Lung (tissue), 12 donors: ENCODE measurements around the gene GSE1. TPM values are rescaled to one million over a fixed set of nuclear protein-coding genes. Genes with fewer than 3 reads are reported as not detected.

Source experiments
- ATAC-seq: fragments of 200-7000 bp; cut with Tn5 transposase; one replicate; pipeline ENCODE4 v1.9.1; 2020; ENCODE audit warnings: moderate number of reproducible peaks; ENCODE audit not compliant: insufficient read depth, low FRiP score
- DNase-seq, 3 donors: peaks; one replicate each; pipeline ENCODE4 v3.0.0-alpha.2; 2013 to 2017
- H3K27ac ChIP-seq, 2 donors: one replicate each; pipeline ENCODE4 v1.5.1; 2013; ENCODE audit warnings: mild to moderate bottlenecking in 2 of 2, moderate library complexity in 2 of 2, control low read depth in 1 of 2, inconsistent platforms in 1 of 2, low read depth in 1 of 2, low read length in 1 of 2
- H3K27me3 ChIP-seq, 3 donors: one replicate each; pipeline ENCODE4 v1.5.1; 2013; ENCODE audit warnings: low read length in 2 of 3; ENCODE audit not compliant: control insufficient read depth in 3 of 3, insufficient read depth in 3 of 3
- H3K36me3 ChIP-seq, 4 donors: one replicate each; pipeline ENCODE4 v1.5.1; 2013; ENCODE audit warnings: low read length in 4 of 4, mild to moderate bottlenecking in 1 of 4, moderate library complexity in 1 of 4; ENCODE audit not compliant: control insufficient read depth in 4 of 4, insufficient read depth in 4 of 4
- H3K4me1 ChIP-seq, 5 donors: one replicate each; pipeline ENCODE4 v1.5.1; 2013; ENCODE audit warnings: low read length in 5 of 5, mild to moderate bottlenecking in 2 of 5, moderate library complexity in 1 of 5; ENCODE audit not compliant: control insufficient read depth in 5 of 5, insufficient read depth in 5 of 5
- H3K4me3 ChIP-seq: one replicate; pipeline ENCODE4 v1.5.1; 2013; ENCODE audit warnings: mild to moderate bottlenecking, control low read depth, moderate library complexity
- H3K9ac ChIP-seq, 2 donors: one replicate each; pipeline ENCODE4 v1.5.1; 2013; ENCODE audit warnings: low read length in 2 of 2, control low read depth in 1 of 2; ENCODE audit not compliant: insufficient read depth in 1 of 2
- H3K9me3 ChIP-seq, 4 donors: one replicate each; pipeline ENCODE4 v1.5.1; 2013; ENCODE audit warnings: low read length in 3 of 4, mild to moderate bottlenecking in 1 of 4, moderate library complexity in 1 of 4; ENCODE audit not compliant: control insufficient read depth in 4 of 4, insufficient read depth in 3 of 4
- CTCF ChIP-seq: IDR thresholded peaks from 2 replicates; pipeline ENCODE4 v1.5.1; 2012; ENCODE audit warnings: mild to moderate bottlenecking; ENCODE audit errors: control extremely low read depth, extremely low read depth
- WGBS, 2 donors: extraction: QIAGEN DNeasy Blood & Tissue Kit; methylation state at CpG; one replicate each; pipeline ENCODE4 v1.1.7; 2013; 5-methylcytosine and 5-hydroxymethylcytosine counted together
- polyA plus RNA-seq, 2 donors: library from polyadenylated mRNA; stranded (reverse); fragments of 200-250 nt; gene quantifications; one replicate each; pipeline ENCODE4 v1.2.1, GENCODE V29; 2013
- total RNA-seq, 2 donors: library from RNA; depleted of rRNA in 1 of 2; stranded (reverse); fragments of >200 nt in 1 of 2; gene quantifications; one replicate each; pipeline ENCODE4 v1.2.1, GENCODE V29; 2014 to 2021
- donor health status: control.
- donor health status: control.
- donor health status: Bipolar disorder and iron deficiency.
- donor health status: healthy.
- donor health status: DM: yes; HTN: yes; CAD: no.

Gene GSE1
- total and polyA plus RNA-seq, 4 donors = 21.3 to 122 (median 74.7) TPM

GRCh38 chr16:85662482-85662812 lies 49.3 kb downstream of the GSE1 start:
- Histone ChIP-seq H3K9me3 (no peaks in the 10 kb centered on the region), H3K4me3 (no peak overlapping the region), H3K4me1 (no peaks in the 10 kb centered on the region), H3K27ac (no peak overlapping the region), H3K9ac (no peak overlapping the region), H3K27me3 (no peaks in the 10 kb centered on the region), H3K36me3 (peaks cover 30 to 82% (median 60%) of the 10 kb centered on the region in 4 donors)
- 84 to 91% methylated on average over 3 of the region's 3 CpGs for WGBS, 2 donors
- ATAC-seq (no peak), DNase-seq (no peak)
- TF ChIP-seq CTCF = no peak

DNA sequence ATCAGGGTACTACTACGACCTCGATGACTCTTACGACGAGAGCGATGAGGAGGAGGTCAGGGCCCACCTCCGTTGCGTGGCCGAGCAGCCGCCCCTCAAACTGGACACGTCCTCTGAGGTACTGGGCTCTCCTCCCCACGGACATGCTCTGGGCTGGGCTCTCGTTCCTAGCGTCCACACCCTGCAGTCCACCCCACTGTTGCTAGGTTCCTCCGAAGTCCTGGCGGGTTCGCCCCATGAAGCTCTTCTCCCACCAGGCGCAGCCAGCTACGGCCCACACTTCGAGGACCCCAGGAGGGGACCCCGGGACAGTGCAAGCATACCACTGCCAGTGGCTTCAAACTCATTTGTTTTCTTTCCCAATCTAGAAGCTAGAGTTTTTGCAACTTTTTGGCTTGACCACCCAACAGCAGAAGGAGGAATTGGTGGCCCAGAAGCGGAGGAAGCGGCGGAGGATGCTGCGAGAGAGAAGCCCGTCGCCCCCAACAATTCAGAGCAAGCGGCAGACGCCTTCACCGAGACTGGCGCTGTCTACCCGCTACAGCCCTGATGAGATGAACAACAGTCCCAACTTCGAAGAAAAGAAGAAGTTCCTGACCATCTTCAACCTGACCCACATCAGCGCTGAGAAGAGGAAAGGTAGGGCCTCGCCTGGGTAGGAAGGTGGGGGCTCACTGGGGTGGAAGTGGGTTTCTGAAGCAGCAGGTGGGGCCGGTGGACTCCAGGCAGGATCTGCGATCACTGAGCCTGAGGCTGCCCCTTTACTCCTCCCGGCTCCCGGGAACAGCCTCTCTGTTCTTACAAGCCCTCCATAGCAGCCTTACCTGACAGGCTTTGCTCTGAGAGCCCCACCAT lies 50.1 kb downstream of the GSE1 start:
- Histone ChIP-seq H3K27me3 (no peaks in the 10 kb centered on the region), H3K4me1 (no peaks in the 10 kb centered on the region), H3K36me3 (peaks cover 24 to 82% (median 63%) of the 10 kb centered on the region in 4 donors), H3K9ac (no peak overlapping the region), H3K9me3 (no peaks in the 10 kb centered on the region), H3K27ac (no peak overlapping the region), H3K4me3 (no peak overlapping the region)
- WGBS, 2 donors = 92 to 95% methylated on average over 38 of the region's 38 CpGs
- ATAC-seq = no peak
- TF ChIP-seq CTCF = no peak
- DNase-seq = no peak

GRCh38 chr16:85663891-85664321 lies 50.8 kb downstream of the GSE1 start:
- Histone ChIP-seq H3K27me3 (no peaks in the 10 kb centered on the region), H3K9me3 (no peaks in the 10 kb centered on the region), H3K9ac (no peak overlapping the region), H3K4me1 (no peaks in the 10 kb centered on the region), H3K27ac (no peak overlapping the region), H3K36me3 (peaks cover 24 to 82% (median 64%) of the 10 kb centered on the region in 4 donors), H3K4me3 (no peak overlapping the region)
- DNase-seq = peak; percentile 40 to 62 (median 45)
- TF ChIP-seq CTCF = no peak
- 66 to 73% methylated on average over 12 of the region's 12 CpGs for WGBS, 2 donors
- no peak for ATAC-seq
